Measurements from ENCODE around the gene C9orf43.

C9orf43 gene

GRCh38 chr9:113454914-113455761 lies 44.6 kb downstream of the C9orf43 start:
- Histone ChIP-seq H3K27me3 (ENCODE audit: insufficient read depth, low read length, poor library complexity, severe bottlenecking) (no peaks in the 10 kb centered on the region), H2AFZ (ENCODE audit: low read length) (peak overlapping the region; percentile 36; the same call in 1 of the 2 replicates), H3K79me2 (ENCODE audit: insufficient read depth, low read length) (no peaks in the 10 kb centered on the region), H3K4me2 (ENCODE audit: low read depth, low read length, poor library complexity, severe bottlenecking) (peak overlapping the region; percentile 22), H3K9me3 (ENCODE audit: insufficient read depth, low read depth, low read length) (no peaks in the 10 kb centered on the region), H3K4me1 (ENCODE audit: insufficient read depth, low read length, poor library complexity, severe bottlenecking) (peaks cover 18% of the 10 kb centered on the region), H3K4me3 (ENCODE audit: low read length, poor library complexity, severe bottlenecking) (no peak overlapping the region), H3K36me3 (ENCODE audit: insufficient read depth, low read length) (no peaks in the 10 kb centered on the region), H3K9ac (ENCODE audit: low read depth, low read length, poor library complexity, severe bottlenecking) (peak overlapping the region; percentile 30), H4K20me1 (ENCODE audit: insufficient read depth, low read length, poor library complexity, severe bottlenecking) (no peaks in the 10 kb centered on the region), H3F3A (ENCODE audit: low read depth) (no peaks in the 10 kb centered on the region), H3K9me2 (replicated peaks; ENCODE audit: low read depth, low read length) (no peaks in the 10 kb centered on the region)
- TF ChIP-seq CTCF (conservative IDR thresholded peaks at IDR 0.05; ENCODE audit: low read length) (no peak), EZH2phosphoT487 (IDR thresholded peaks at IDR 0.05; ENCODE audit: borderline replicate concordance) (no peak)

DNA sequence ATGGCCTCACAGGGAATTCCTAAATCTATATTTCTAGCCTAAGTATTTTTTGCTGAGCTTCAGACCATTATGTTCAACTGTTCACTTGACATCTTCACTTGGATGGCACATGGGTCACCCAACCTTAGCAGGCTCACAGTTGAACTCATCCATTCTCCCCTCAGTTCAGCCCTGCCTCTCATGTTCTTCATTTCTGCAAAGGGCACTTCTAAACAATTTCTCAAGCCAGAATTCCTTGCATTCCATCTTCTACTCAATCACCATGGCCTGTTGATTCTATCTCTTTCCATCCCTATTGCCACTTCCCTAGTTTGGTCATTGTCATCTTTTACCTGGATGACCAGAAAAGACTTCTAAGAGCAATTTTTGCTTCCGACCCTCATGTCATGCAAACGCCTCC lies 45.7 kb downstream of the C9orf43 start:
- Histone ChIP-seq H3K4me2 (ENCODE audit: low read depth, low read length, poor library complexity, severe bottlenecking) (no peak overlapping the region), H4K20me1 (ENCODE audit: insufficient read depth, low read length, poor library complexity, severe bottlenecking) (no peaks in the 10 kb centered on the region), H3K27me3 (ENCODE audit: insufficient read depth, low read length, poor library complexity, severe bottlenecking) (no peaks in the 10 kb centered on the region), H3K9me2 (replicated peaks; ENCODE audit: low read depth, low read length) (no peaks in the 10 kb centered on the region), H3K4me3 (ENCODE audit: low read length, poor library complexity, severe bottlenecking) (no peak overlapping the region), H3K9me3 (ENCODE audit: insufficient read depth, low read depth, low read length) (no peaks in the 10 kb centered on the region), H3K79me2 (ENCODE audit: insufficient read depth, low read length) (no peaks in the 10 kb centered on the region), H3F3A (ENCODE audit: low read depth) (no peaks in the 10 kb centered on the region), H2AFZ (ENCODE audit: low read length) (no peak overlapping the region), H3K4me1 (ENCODE audit: insufficient read depth, low read length, poor library complexity, severe bottlenecking) (peaks cover 17% of the 10 kb centered on the region), H3K36me3 (ENCODE audit: insufficient read depth, low read length) (no peaks in the 10 kb centered on the region), H3K9ac (ENCODE audit: low read depth, low read length, poor library complexity, severe bottlenecking) (no peak overlapping the region)
- TF ChIP-seq CTCF (conservative IDR thresholded peaks at IDR 0.05; ENCODE audit: low read length), result no peak
- no peak for TF ChIP-seq EZH2phosphoT487 (IDR thresholded peaks at IDR 0.05; ENCODE audit: borderline replicate concordance)

DNA sequence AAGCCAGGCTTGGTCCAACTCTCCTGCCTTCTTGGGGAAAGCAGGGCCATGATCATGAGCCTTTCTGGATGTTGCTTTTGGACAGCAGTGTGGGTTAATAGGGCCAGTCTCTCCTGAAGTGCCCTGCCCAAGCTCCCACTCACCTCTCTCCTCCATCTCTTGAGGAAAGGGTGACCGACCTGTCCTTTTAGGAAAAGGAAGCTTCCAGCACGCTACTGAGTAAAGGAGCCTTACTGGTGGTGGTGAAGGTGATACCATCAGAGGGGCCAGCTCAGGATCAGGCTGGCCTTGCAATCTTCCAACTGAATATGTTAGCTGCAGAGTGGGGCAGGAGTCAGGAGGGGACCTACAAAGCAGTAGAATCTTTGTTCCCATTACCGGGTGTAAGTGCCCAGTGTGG lies 50.7 kb downstream of the C9orf43 start:
- Histone ChIP-seq H2AFZ (ENCODE audit: low read length) (no peak overlapping the region), H3F3A (ENCODE audit: low read depth) (no peaks in the 10 kb centered on the region), H3K4me2 (ENCODE audit: low read depth, low read length, poor library complexity, severe bottlenecking) (no peak overlapping the region)

More for the DNA sequence above, 50.7 kb downstream of the C9orf43 start:
- Histone ChIP-seq H3K27me3 (ENCODE audit: insufficient read depth, low read length, poor library complexity, severe bottlenecking) (no peaks in the 10 kb centered on the region), H4K20me1 (ENCODE audit: insufficient read depth, low read length, poor library complexity, severe bottlenecking) (no peaks in the 10 kb centered on the region), H3K4me1 (ENCODE audit: insufficient read depth, low read length, poor library complexity, severe bottlenecking) (no peaks in the 10 kb centered on the region), H3K79me2 (ENCODE audit: insufficient read depth, low read length) (no peaks in the 10 kb centered on the region), H3K9me3 (ENCODE audit: insufficient read depth, low read depth, low read length) (no peaks in the 10 kb centered on the region), H3K4me3 (ENCODE audit: low read length, poor library complexity, severe bottlenecking) (no peak overlapping the region), H3K9me2 (replicated peaks; ENCODE audit: low read depth, low read length) (no peaks in the 10 kb centered on the region), H3K9ac (ENCODE audit: low read depth, low read length, poor library complexity, severe bottlenecking) (no peak overlapping the region), H3K36me3 (ENCODE audit: insufficient read depth, low read length) (no peaks in the 10 kb centered on the region; the same call in 1 of the 2 replicates)
- TF ChIP-seq EZH2phosphoT487 (IDR thresholded peaks at IDR 0.05; ENCODE audit: borderline replicate concordance) (no peak), CTCF (conservative IDR thresholded peaks at IDR 0.05; ENCODE audit: low read length) (no peak)
